ENCODE data around the gene IL18BP. TPM values are rescaled to one million over a fixed set of nuclear protein-coding genes. Genes with fewer than 3 reads are reported as not detected.

Gene IL18BP
- total RNA-seq, 2 donors from 2014 or later, result 0.59 to 3.0 TPM

- H3K4me1 ChIP-seq, result peaks cover 0 to 31% of the 10 kb centered on the region in 2 donors
- TF ChIP-seq, protein P1, sequence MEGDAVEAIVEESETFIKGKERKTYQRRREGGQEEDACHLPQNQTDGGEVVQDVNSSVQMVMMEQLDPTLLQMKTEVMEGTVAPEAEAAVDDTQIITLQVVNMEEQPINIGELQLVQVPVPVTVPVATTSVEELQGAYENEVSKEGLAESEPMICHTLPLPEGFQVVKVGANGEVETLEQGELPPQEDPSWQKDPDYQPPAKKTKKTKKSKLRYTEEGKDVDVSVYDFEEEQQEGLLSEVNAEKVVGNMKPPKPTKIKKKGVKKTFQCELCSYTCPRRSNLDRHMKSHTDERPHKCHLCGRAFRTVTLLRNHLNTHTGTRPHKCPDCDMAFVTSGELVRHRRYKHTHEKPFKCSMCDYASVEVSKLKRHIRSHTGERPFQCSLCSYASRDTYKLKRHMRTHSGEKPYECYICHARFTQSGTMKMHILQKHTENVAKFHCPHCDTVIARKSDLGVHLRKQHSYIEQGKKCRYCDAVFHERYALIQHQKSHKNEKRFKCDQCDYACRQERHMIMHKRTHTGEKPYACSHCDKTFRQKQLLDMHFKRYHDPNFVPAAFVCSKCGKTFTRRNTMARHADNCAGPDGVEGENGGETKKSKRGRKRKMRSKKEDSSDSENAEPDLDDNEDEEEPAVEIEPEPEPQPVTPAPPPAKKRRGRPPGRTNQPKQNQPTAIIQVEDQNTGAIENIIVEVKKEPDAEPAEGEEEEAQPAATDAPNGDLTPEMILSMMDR (IDR thresholded peaks at IDR 0.05), result no peak
- no peak overlapping the region for H3K4me3 ChIP-seq
- H3K36me3 ChIP-seq, result peaks cover 35% of the 10 kb centered on the region
- H3K9me3 ChIP-seq, result no peaks in the 10 kb centered on the region
- H3K27me3 ChIP-seq, result no peaks in the 10 kb centered on the region
- no peak overlapping the region for H3K27ac ChIP-seq
- DNase-seq (ENCODE audit: low spot score), result no peak
Measured at GRCh38 chr11:72000202-72000867, 1.6 kb downstream of the IL18BP start.

DNA sequence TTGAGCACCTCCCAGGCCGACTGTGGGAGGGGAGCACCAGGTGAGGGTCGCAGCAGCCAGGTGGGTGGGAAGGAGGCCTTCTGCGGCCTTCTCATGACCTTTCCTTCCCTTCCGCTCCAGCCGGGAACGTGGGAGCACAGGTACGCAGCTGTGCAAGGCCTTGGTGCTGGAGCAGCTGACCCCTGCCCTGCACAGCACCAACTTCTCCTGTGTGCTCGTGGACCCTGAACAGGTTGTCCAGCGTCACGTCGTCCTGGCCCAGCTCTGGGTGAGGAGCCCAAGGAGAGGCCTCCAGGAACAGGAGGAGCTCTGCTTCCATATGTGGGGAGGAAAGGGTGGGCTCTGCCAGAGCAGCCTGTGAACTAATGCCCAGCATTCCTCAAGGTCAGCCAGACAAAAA, 2.6 kb downstream of the IL18BP start:
- Histone ChIP-seq H3K36me3 (peaks cover 44% of the 10 kb centered on the region), H3K27ac (no peak overlapping the region), H3K4me1 (peaks cover 0 to 31% of the 10 kb centered on the region in 2 donors), H3K4me3 (no peak overlapping the region), H3K9me3 (no peaks in the 10 kb centered on the region), H3K27me3 (no peaks in the 10 kb centered on the region)
- TF ChIP-seq, protein P1 (IDR thresholded peaks at IDR 0.05), result no peak
- DNase-seq (ENCODE audit: low spot score), result no peak

- H3K27ac ChIP-seq, result no peak overlapping the region
- H3K36me3 ChIP-seq, result peaks cover 52% of the 10 kb centered on the region
- no peak overlapping the region for H3K4me3 ChIP-seq
- no peaks in the 10 kb centered on the region for H3K9me3 ChIP-seq
- peaks cover 0 to 31% of the 10 kb centered on the region in 2 donors for H3K4me1 ChIP-seq
- TF ChIP-seq, protein P1 (IDR thresholded peaks at IDR 0.05), result no peak
- DNase-seq (ENCODE audit: low spot score), result no peak
- H3K27me3 ChIP-seq, result no peaks in the 10 kb centered on the region
Measured at GRCh38 chr11:72001834-72002591, 3.3 kb downstream of the IL18BP start.

DNA sequence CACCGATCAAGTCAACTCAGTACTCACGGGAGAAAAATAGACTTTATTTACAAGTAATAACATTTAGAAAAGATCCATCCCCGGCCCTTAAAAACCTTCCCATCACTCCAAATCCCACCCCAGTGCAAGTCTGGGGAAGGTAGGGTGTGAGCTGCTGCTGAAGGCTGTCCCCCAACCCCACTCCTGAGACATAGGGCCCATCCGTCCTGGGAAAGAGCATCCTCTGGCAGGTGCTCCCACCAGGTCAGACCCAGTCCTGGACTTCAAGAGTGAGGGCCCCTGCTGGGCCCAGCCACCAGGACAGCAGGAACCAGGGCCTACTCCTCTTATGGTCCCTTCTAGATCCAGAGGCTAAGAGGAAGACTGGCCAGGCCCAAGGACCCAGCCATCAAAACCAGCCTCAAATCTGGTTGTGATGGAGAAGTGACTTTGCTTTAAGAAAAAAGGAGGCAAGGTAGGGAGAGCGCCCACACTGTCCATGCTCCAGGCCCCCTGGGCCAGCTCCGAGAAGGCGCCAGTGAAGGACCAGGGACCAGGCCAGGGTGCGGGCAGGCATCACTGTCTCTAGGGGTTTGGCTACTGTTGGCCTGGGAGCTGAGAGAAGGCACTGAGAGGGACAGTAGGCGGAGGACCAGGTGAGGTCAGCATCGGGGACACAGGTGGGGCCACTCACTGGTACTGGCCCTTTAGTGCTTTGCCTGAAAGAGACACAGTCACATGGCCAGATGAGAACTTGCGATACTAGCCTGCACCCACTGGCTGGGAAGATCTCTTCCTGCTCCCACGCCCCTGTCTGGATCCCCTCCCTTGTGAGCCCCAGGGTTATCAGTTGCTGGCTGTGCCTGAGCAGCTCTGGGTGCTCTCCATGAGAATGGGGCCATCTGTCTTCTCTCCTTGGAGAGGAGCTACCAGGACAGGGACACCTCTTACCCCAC, 4.4 kb downstream of the IL18BP start:
- no peak overlapping the region for H3K27ac ChIP-seq
- H3K4me3 ChIP-seq, result no peak overlapping the region
- DNase-seq (ENCODE audit: low spot score), result no peak
- peaks cover 63% of the 10 kb centered on the region for H3K36me3 ChIP-seq
- H3K9me3 ChIP-seq, result no peaks in the 10 kb centered on the region
- TF ChIP-seq, protein P1 (IDR thresholded peaks at IDR 0.05), result no peak
- no peaks in the 10 kb centered on the region for H3K27me3 ChIP-seq
- H3K4me1 ChIP-seq, result peaks cover 0 to 22% of the 10 kb centered on the region in 2 donors

DNA sequence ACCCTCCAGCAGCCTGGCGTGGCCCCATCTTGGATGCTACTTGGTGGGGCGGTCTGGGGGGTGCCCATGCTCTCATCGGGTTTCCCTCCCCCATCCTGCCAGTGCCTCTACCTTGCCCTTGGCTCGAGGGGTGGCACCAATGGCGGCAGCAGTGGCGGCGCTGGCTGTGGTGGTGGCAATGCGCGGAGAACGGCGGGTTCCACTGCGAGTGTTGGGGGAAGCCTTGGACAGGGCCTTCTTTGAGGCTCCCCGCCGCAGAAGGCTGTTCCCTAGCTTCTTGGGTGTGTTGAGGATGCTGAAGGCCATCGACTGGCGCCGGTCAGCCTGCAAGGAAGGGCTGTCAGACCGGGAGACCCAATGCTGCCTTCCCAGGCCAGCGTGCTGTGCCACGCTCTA, 5.1 kb downstream of the IL18BP start:
- Histone ChIP-seq H3K4me3 (no peak overlapping the region), H3K9me3 (no peaks in the 10 kb centered on the region), H3K4me1 (peaks cover 0 to 20% of the 10 kb centered on the region in 2 donors), H3K27me3 (no peaks in the 10 kb centered on the region), H3K36me3 (peaks cover 69% of the 10 kb centered on the region), H3K27ac (no peak overlapping the region)
- TF ChIP-seq, protein P1 (IDR thresholded peaks at IDR 0.05), result no peak
- no peak for DNase-seq (ENCODE audit: low spot score)
